Upper lobe of left lung (tissue), 4 donors: ENCODE measurements around the gene LYPD6B.

ENCODE experiments used
- CTCF ChIP-seq, 6 experiments: fragments of 450-650 bp in 4 of 6; fragments of 200-600 bp in 2 of 6; sonication (generic) in 2 of 6; IDR thresholded peaks; one replicate each; pipeline ENCODE4 v1.5.1; 2016 to 2019; ENCODE audit warnings: antibody characterized with exemption in 6 of 6
- EP300 ChIP-seq, 4 donors: sonication (generic); formaldehyde crosslinking; IDR thresholded peaks; one replicate each; pipeline ENCODE4 v1.5.1; 2017; ENCODE audit warnings: antibody characterized with exemption in 4 of 4, control low read depth in 2 of 4
- POLR2A ChIP-seq, 4 donors: fragments of 450-650 bp; IDR thresholded peaks; one replicate each; pipeline ENCODE4 v1.5.1; 2016 to 2017; ENCODE audit warnings: antibody characterized with exemption in 4 of 4, mild to moderate bottlenecking in 2 of 4
- POLR2AphosphoS5 ChIP-seq, 2 donors: sonication (generic); formaldehyde crosslinking; IDR thresholded peaks; one replicate each; pipeline ENCODE4 v1.5.1; 2017; ENCODE audit warnings: antibody characterized with exemption in 2 of 2

- TF ChIP-seq POLR2A (IDR thresholded peaks at IDR 0.05) (no peak), CTCF (IDR thresholded peaks at IDR 0.05) (peak in 1 of 6 experiments; percentile 22), EP300 (IDR thresholded peaks at IDR 0.05) (no peak), POLR2AphosphoS5 (IDR thresholded peaks at IDR 0.05) (no peak)
Measured at GRCh38 chr2:149038442-149039212, at the start of gene LYPD6B.
